Measurements from ENCODE around the gene SOST.
A peak's percentile ranks its signal among the peaks of the same experiment; 100 is the strongest.
"Not testable (repeated sequence)": the region's sequence is repeated elsewhere in the genome, so short reads cannot be mapped to it uniquely, and the experiment has no call there.

SOST gene

DNA sequence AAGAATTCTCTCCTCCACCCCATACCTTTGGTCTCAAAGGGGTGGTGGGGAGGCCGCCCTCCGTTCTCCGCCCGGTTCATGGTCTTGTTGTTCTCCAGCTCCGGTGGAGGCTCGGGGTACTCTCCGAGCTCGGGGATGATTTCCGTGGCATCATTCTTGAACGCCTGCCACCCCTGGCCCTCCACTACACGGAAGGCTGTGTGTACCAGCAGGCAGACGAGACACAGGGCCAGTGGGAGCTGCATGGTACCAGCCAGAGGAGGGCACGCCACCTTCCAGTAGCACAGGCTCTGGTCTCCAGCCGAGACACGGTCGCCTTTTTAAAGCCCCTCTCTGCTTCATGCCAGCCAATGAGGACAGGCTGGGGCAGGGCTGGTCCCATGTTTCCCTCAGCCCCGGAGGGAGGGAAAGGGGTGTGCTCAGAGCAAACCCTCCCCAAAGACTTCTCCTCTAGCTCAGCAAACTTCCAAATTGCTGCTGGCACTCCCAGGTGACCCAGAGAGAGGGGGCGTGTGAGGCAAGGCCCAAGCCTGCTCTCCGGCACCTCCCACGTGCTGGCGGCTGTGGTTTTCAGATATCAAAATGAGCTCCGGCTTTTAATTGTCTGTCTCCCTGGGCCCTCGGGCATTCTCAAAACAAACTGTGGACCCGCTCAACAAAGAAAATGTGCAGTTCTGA, at the start of gene SOST:
Gene SOST, minus strand, starts transcription at position 295 of the 678 bp plus-strand sequence. Its CDS starts 50 bp downstream, at position 245.
- no peak for DNase-seq (ENCODE audit: low spot score)

- DNase-seq (ENCODE audit: low spot score): no peak
Measured at GRCh38 chr17:43808076-43808475, 49.5 kb upstream of the SOST start.

- DNase-seq (ENCODE audit: low spot score): no peak
Measured at GRCh38 chr17:43805117-43805516, 46.5 kb upstream of the SOST start.

DNA sequence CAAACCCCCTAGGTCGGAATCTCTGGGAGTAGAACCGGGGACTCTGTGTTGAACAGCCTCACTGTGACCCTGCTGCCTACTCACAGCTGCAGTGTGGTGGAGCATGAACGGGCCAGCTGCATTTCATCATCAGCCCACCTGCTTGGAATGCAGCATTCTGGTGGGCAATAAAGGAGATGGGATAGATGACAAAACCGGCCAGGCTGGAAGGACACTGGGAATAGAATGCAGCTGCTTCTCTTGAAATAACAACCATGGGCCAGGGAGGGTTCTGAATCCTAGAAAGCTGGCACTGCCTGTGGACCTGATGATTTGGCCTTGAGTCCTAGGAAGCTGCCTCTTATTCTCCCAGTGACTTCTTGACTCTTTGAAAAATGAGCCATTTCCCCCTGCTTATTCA, 45.2 kb upstream of the SOST start:
- DNase-seq (ENCODE audit: low spot score): no peak

GRCh38 chr17:43801844-43802243, 43.3 kb upstream of the SOST start:
- no peak for DNase-seq (ENCODE audit: low spot score)

DNA sequence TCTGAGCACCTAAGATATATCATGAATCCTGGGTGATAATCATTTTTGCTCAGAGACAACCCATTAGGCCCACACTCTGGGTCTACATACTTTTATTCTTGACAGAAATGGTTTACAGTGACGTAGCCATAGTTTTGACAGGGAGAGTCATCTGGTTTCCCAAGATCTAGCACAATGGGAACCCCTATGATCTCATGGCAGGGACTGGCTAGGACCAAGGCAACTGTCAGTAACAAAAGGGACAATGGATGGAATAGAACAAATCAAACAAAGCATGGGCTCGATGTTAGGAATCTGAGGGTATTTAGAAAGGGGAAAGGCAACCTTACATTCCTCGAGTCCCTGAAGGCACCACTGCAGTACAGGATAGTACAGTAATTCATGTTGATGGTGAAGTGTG, 42.1 kb upstream of the SOST start:
- DNase-seq (ENCODE audit: low spot score): no peak

DNA sequence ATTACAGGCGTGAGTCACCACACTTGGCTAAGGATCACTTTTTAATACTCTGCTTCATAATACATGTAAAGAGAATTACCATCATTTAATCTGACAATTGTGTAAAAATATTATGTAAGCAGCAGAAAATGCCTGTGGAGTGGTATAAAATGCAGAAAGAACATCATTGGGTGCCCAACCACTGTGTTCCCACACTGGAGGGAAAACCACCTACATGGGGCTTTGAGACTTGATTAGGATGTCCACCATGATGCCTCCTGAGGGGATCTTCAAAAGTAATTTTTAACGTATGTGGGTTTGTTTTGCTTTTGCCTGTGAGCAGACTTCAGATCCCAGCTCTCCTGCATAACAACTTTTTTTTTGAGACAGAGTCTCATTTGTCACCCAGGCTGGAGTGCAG, 40.5 kb upstream of the SOST start:
- no peak for DNase-seq (ENCODE audit: low spot score)

DNA sequence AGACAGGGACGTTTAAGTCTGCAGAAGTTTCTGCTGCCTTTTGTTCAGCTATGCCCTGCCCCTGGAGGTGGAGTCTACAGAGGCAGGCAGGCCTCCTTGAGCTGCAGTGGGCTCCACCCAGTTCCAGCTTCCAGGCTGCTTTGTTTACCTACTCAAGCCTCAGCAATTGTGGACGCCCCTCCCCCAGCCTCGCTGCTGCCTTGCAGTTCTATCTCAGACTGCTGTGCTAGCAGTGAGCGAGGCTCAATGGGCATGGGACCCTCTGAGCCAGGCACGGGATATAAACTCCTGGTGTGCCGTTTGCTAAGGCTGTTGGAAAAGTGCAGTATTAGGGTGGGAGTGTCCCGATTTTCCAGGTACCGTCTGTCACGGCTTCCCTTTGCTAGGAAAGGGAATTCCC, 39.4 kb upstream of the SOST start:
- not testable (repeated sequence) for DNase-seq (ENCODE audit: low spot score)

DNA sequence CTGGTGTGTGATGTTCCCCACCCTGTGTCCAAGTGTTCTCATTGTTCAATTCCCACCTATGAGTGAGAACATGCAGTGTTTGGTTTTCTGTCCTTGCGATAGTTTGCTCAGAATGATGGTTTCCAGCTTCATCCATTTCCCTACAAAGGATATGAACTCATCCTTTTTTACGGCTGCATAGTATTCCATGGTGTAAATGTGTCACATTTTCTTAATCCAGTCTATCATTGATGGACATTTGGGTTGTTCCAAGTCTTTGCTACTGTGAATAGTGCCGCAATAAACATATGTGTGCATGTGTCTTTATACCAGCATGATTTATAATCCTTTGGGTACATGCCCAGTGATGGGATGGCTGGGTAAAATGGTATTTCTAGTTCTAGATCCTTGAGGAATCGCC, 34.1 kb upstream of the SOST start:
- not testable (repeated sequence) for DNase-seq (ENCODE audit: low spot score)

GRCh38 chr17:43791589-43791988, 33.0 kb upstream of the SOST start:
- no peak for DNase-seq (ENCODE audit: low spot score)

DNA sequence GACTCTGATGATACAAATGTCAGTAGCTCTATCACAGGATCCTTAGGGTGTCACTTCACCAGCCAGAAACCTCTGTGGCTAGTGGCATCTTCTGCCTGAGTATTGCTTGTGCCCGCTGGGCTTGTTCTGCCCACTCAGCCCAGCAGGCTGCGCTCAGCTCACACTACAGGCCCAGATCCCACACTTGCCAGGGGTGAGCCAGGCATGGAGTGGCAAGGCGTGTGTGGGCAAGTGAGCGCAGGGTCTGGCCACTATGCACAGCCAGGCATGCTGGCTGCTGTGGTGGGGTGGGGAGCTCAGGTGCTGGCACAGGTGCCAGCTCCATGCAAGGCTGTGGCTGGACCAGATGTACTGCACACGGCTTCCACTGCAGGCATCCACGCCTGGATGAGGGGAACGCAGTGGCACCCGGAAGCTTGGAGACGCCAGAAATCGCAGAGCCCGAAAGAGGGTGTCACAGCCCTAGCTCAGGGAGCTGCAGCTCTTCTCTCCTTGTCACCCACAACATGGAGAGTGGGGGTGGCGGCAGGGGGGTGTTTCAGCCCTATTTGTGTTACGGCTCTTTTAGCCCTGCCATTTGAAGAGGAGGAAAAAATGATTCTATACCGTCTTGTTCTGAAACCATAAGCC, 31.8 kb upstream of the SOST start:
- no peak for DNase-seq (ENCODE audit: low spot score)

- DNase-seq (ENCODE audit: low spot score): no peak
Measured at GRCh38 chr17:43789482-43789881, 30.9 kb upstream of the SOST start.

DNA sequence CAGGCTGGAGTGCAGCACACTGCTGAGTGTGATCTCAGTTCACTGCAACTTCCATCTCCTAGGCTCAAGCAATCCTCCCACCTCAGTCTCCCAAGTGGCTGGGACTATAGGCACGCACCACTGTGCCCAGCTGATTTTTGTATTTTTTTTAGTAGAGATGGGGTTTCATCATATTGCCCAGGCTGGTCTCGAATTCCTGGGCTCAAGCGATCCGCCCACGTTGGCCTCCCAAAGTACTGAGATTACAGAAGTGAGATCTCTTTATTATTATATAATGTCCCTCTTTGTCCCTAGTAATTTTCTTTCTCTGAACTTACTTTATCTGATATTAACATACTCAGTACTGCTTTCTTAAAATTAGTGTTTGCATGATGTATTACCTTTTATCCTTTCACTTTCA, 29.9 kb upstream of the SOST start:
- no peak for DNase-seq (ENCODE audit: low spot score)

DNA sequence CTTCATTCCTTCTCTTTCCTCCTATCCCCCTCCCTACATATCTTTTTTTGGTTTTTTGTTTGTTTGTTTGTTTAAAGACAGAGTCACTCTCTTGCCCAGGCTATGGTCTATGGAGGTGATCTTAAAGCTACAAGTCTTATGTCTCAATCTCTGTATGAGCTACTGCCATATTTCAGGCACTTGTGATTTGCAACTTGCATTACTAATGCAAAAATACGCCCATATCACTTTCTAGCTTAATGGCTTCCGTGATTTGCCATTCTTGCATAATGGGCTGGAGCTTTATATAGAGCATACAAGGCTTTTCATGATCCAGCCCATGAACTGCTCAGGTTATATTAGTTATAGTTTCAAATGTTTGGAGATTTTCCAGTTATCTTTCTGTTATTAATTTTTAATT, 29.1 kb upstream of the SOST start:
- DNase-seq (ENCODE audit: low spot score): no peak

DNA sequence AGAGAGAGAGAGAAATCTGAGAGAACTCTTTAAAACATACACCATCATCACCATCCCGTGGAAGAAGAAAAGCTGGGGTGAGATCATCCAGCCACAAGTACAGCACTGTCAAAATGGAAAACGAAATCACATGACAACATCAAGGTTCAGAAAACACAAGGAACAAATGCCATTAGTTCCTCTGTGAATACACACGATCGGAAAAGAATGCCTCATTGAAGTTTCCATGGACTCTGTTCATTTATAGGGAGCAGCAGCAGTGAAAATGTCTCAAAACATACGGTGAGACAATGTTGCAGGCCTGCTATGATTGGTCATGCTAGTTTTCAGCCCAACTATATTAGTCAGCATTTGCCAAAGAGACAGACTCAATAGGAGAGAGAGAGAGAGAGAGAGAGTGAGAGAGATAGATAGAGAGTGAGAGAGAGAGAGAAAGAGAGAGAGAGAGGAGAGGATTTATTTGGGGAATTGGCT, 26.1 kb upstream of the SOST start:
- DNase-seq (ENCODE audit: low spot score): no peak

- no peak for DNase-seq (ENCODE audit: low spot score)
Measured at GRCh38 chr17:43784068-43784467, 25.5 kb upstream of the SOST start.

DNA sequence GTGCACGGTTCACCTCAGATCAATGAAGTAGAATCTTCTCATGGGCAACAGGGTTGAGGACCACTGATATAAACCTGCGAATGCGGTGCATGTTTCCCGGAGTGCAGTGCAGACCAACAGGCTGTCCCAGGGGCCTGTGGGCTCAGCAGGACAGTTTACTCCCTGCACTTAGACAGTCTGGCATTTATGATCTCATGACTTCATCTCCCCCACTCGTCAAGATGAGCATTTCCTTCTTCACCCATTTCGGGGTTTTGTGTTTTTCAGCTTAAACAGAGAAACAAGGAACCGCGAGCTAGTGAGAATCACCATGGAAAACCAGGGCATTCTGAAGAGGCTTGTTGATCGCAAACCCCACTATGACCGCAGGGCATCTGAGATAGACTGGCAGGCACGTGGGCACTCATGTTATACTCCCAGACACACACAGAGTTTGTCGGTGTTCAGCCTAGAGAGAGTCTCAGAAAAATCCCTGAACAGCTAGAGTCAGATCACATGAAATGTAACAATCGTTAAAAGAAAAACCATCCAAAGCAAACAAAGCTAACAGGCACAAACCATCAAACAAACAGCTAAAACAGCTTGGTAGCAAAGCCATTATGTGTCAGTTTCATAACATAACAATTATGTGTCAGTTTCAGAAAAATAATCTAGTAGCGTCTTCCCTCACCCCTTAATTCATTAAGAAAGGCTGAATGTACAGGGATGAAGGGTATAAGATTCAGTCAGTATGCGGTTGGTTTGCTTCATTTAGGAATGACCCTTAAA, 24.5 kb upstream of the SOST start:
- DNase-seq (ENCODE audit: low spot score): no peak

DNA sequence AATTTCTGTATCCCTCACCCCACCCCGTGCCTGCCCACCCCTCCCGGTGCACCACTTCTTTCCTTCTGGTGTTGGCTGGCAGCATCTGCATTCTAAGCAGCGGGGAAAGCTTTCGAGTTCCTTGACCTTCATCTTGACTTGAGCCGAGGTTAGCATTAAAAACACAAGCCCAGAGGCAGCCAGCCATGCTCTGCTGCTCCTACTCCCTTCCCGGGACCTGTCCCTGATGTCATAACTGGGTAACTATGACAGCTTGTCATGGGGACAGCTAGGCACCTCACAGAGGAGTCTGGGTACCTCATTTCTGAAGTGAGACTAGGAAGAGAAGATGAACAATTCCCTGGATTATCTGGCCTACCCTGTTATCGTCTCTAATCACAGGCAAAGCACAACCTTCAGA, 21.5 kb upstream of the SOST start, which contains the start of gene CFAP97D1:
Gene CFAP97D1, plus strand, starts transcription at position 301 of the 400 bp plus-strand sequence. Its CDS starts 28 bp downstream, at position 329.
- no peak for DNase-seq (ENCODE audit: low spot score)

DNA sequence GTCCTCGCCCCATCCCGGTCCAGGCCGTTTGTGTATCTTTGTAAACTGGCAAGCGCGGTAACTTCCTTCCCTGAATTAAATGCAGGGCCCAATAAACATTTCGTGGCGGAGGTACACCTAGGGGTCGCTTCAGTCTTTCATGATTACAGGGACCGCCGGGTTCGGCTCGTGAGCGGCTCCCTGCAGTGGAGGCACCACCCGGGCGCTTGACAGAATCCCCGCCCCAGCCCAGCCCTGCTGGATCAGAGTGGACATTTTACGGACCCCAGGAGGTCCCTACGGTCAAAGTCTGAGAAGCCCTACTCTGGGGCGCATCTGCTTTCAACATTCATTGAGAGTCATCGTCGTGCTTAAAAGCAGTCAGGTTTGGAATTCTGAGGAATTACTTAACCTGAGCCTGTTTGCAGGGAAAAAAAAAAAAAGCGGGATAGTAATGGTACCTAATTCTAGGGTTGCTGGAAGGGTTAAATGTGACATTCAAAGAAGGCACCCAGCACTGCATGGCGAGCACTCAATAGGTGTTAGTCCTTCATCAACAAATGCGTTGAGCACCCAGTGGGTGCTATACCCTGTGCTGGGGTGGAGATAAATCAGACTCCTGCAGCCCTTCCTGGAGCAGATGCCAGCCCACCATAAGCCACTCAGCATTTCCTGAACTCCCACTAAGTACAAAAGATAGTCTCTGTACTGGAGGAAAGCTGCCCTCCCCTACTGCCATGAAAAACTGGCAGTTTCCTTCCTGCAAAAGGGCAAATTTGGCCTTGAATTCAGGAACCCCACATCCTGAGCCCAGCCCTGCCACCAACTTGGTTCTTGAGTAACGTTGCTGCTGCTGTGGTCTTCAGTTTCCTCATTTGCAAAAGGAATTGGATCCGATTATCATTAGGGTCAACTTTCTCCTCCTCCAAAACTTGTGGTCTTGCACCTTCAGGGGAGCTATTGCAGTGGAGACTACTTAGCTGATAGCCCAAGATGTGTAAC, 20.8 kb upstream of the SOST start:
- DNase-seq (ENCODE audit: low spot score): no peak

GRCh38 chr17:43778337-43779144, 19.9 kb upstream of the SOST start, which contains the start of gene DUSP3:
DUSP3 (minus strand) TSS chr17:43778977; CDS start chr17:43778924, 53 bp downstream.
- peak; percentile 55 for DNase-seq (ENCODE audit: low spot score)
